CD4-positive, alpha-beta T cell treated with Interleukin-4 for 4 hours (primary cell): ENCODE results near the gene SPAG8.

ENCODE experiments used
- DNase-seq: peaks from one replicate; pipeline ENCODE4 v3.0.0-alpha.2; 2020

The SPAG8 gene

DNA sequence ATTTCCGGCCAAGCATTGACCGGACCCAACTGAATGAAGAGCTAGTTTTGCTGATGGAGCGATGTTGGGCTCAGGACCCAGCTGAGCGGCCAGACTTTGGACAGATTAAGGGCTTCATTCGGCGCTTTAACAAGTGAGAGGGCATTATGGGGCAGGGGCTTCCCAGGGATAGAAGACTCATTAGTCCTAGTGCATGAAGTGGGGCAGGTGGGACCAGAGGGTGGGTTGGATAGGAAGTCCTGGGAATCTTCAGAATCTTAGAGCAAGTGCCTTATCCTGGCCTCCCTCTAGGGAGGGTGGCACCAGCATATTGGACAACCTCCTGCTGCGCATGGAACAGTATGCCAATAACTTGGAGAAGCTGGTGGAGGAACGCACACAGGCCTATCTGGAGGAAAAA, 6.0 kb downstream of the SPAG8 start:
- DNase-seq = no peak

DNA sequence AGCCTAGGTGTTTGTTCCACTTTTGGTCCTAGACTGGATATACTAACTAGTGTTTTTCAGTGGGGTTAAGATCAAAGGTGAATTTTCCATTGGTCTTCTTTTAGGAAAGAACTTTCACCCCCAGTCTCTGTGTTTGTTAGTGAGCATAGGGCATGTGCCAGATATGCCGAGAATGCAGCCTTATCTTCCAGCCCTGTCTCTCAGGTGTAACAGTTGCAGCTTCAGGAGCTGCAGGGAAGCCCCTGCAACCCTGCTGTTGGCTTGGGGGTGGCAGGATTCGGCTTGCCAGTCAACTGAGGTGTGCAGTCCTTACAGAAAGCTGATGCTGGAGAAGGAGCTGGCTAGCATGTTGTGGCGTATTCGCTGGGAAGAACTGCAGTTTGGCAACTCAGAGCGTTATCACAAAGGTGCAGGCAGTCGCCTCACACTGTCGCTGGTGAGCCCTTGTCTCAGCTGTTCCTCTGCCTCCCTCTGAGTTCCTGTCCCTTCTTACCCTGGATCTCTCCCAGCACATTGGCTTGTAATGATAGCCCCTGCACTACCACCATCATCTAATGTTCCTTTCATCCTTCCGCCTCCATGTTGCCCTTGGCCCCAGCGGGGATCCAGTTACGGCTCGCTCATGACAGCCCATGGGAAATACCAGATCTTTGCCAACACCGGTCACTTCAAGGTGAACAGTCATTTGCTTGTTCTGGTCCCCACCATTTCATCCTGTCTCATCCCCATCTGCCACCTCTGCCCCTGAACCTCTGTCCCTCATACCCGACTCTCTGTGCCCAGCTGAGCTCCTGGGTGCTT, 10.5 kb downstream of the SPAG8 start:
- no peak for DNase-seq

DNA sequence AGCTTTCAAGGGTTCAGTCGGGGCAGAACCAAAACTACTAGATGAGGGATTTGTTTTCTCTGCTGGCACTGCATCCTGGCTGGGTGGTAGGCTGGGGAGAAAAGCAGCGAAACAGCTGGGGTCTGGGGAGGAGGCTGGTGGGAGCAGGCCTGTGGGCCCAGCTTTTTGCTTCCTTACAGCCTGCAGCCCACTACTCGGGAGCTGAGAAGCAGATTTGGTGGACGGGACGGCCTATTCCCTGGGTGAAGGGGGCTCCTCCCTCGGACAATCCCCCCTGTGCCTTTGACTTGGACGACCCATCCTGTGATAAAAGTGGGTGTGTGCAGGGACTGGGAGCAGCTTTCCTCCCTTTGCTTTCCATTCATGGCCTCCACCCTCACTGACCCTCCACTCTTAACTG, 11.5 kb downstream of the SPAG8 start:
- no peak for DNase-seq

DNA sequence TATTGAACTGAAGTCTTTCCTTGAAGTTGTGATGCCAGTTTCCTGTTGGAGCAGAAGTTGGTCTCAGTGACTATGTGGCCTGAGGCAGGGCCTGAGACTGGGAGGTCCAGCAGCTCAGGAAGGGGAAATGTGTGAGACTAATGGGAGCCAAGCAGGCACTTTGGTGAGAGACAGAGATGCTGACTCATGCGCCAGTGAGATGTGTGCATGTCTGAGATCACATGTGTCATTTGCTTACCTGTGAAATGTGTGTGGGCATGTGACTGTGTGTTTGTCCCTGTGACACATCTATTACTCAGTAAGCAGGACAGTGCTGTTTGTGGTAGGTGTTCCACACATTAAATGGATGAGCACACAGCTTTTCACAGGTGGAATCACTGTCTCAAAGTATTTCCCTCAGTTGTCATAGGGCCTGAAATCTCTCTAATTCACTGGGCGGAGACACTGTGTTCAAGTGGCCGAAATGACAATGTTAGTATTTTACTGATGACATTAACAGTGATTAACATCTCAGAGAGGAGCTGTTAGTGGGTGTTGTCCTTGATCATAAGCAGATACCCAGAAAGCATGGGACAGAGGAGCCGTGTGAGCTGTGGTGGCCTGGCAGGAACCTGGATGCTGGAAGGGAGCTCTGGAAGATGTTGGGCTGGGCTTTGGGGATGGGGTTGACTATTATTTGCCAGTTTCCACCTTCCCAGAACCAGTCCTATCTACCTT, 13.2 kb downstream of the SPAG8 start:
- peak; percentile 36 for DNase-seq

DNA sequence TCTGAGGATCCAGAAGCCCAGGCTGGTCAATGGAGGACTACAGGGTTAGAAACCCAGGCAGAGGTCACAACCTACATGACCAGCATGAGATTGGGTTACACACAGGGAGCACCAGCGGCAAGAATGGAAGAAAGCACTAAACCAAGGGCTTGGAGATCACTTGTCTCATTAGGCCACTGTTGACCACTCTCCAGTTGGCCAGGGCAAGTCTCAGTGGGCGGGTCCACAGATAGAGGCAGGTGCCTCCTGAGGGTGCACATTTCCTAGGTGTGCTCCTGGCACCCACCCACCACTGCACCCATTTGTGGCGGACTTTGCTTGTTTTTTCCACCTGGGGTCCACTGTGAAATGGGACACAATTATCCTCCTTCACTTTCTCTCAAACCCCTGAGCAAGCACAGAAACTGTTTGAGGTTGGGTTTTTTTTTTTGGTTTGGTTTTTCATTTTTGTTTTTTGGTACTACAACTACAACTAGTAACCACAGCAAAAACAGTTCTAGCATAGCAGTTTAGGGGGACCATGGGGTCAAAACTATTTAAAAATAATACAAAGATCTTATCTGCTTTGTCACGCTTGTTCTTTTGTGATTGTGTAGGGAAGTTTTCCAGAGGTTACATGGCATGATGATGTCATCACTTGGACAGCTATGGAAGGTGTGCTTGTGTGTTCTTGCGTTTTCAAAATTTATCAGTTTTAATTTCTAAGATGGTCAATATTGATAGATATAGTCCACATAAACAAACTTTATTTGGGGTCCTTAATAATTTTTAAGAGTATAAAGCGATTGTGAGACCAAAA, 14.6 kb downstream of the SPAG8 start:
- DNase-seq = no peak

DNA sequence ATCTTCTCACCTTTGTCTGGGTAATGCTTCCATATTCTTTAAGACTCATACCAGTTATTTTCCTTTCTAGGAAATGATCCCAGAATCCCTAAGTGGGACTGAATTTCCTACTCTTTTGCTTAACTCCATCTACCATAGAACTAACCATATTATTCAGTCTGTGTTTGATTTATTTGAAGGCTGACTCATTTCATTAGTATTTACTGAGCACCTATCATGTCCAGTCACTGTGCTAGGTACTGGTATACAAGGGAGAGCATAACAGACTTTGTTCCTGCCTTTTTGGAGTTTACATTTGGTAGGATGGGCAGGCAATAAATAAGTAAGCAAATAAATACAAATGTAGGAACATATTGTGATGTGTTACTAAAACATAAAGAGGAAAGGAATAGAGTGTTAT, 16.4 kb downstream of the SPAG8 start:
- DNase-seq = no peak

DNA sequence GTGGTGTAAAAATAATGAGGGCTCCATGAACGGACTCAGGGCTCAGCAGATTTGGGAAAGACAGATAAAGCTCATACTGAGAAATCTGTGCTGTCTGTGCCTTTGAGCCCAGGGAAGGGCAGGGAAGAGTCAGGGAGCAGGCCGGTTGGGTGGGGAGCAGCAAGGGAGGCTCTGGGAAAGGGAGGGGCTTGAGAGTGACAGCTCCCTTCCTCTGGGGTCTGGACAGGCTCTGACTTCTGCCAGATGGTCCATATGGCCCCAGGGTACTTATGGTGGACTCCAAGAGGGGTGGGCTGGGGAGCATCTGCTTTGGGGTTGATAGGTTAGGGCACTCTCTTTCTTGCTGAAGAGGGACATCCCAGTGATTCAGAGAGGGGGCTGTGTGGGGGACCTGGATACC, 18.6 kb downstream of the SPAG8 start:
- DNase-seq = no peak

DNA sequence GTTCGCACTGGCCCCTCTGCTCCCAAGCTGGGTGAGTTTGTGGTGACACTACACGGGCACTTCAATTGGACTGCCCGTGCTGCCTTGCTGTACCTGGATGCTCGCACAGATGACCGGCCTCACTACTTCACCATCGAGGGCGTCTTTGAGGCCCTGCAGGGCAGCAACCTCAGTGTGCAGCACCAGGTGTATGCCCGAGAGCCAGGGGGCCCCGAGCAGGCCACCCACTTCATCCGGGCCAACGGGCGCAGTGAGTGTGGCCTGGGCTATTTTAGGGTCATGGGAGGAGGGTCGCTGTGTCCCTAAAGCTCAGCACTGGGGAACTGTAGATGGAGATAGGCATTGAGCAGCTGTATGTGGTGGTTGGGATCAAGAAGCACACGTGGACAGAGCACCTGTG, 19.2 kb downstream of the SPAG8 start:
- DNase-seq = no peak

DNA sequence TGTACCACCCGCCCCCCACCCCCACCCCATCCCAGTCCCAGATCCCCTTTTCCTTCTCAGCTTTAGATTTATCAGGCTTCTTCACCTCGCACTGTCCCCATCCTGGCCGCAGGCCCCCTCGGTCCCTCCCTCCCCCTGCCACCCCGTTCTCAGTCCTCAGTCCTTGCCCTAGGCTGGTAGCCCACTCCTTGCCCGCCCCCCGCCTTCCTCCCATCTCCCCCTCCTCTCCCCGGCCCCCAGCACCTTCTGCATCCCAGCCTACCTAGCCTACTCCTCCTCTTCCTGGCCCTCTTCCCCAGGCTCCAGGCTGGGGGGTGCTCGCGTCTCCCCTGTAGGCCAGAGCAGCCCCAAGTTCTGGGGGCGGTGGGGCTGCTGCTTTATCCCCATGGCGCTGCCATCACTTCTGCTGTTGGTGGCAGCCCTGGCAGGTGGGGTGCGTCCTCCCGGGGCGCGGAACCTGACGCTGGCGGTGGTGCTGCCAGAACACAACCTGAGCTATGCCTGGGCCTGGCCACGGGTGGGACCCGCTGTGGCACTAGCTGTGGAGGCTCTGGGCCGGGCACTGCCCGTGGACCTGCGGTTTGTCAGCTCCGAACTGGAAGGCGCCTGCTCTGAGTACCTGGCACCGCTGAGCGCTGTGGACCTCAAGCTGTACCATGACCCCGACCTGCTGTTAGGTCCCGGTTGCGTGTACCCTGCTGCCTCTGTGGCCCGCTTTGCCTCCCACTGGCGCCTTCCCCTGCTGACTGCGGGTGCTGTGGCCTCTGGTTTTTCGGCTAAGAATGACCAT, 19.8 kb downstream of the SPAG8 start:
- no peak for DNase-seq

DNA sequence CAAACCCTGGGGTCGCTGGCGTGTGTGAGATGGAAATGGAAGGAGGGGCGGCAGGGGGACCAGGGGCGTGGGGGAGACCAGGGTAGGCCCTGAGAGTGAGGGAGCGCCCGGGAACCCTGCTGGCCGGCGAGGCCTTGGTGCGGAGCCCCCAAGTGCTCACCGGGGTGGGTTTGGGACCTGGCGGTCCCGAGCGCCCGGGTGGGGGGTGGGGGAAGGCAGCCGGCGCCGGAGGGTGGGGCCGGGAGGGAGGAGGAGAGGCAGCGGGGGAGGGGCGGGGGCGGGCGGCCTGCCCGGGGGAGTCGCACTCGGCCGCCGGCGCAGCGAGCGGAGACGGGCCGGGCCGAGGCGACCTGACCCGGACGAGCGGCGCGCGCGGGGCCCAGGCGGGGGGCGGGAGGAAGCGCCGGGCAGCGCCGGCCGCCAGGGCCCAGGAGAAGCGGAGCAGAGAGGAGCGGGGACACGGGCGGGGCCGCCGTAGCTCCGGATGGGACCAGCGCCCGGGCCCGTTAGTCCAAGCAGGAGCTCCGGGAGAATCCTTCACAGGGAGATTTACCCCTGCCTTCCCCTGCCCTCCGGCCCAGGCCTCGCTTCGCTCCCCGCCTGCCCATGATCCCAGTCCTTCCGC, 20.7 kb downstream of the SPAG8 start, which contains the start of gene NPR2:
Gene NPR2, plus strand, starts transcription at position 295 of the 625 bp plus-strand sequence. CDS start 818 bp downstream, outside the sequence.
- DNase-seq = no peak

DNA sequence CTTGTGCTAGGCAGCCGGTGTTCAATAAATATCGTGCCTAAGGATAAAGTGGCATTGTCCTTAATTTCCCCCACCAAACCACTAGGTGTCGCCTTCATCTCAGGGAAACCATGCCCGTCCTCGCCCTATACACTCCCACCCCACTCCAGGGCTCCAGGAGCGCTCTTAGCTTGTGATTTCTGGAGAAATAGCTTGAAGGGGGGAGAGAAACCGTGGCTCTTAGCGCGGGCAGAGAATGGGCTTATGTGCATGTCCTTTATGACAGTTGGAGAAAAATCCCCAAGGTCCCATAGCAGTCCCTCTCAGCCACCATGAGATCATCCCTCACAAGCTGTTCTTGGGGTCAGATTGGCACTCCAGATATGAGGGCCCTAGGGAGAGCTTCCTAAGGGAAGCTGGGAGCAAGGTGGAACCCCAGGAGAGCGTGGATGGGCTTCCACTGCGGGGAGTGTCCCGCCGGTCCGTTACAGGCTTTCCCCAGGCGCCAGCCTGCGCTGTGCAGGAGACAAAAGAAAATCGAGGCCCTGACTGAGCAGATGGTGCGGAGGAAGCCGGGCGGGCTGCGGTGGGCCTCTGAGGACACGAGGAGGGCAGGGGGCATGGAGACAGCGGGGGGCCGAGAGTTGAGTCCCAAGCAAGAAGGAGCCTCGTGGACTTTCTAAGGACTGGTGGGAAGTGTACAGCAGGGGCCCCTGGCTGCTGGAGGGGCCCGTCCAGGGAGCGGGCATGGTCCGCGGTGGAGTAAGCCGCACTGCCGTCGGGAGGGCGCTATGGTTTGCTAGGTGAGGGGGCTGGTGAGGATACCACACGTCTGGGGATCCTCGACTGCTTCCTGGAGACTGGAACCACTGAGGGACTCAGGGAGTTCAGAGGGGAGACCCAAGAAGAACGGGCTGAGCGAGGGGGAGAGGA, 21.4 kb downstream of the SPAG8 start:
- peak; percentile 71 for DNase-seq

DNA sequence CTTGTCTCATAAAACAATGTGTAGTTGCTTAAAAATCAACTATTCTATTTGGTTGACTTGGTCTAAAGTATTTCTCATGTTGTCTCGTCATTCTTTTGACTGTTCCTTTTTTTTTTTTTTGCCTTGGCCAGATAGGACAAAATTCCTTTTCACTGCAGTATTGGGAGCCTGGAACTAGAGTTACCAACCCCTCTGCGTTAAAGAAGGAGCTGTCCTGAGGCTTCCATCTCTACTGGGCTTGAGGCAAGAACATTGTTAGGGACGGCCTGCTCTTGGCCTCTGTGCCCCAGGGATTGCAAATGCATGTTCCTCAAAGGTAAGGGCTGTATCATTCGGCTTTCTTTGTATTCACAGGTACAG, 22.1 kb downstream of the SPAG8 start:
- no peak for DNase-seq

DNA sequence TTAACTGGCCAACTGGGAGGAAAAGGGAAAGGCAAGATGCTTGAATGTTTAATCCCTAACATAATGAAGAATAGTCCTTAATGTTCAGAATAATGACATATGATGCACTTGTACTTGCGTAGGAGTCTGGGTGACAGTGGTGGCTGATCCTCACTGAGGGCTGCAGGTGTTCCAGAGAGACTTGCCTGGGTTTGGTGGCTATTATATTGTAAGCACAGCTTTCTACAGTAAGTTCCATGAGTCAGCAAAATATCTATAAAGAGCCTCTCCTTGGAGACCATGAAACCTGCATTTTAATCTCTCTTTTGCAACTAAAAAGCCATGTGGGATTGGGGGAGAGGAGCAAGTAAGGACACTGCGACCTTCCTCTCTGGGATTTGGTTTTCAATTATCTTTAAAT, 22.5 kb downstream of the SPAG8 start:
- DNase-seq = no peak

DNA sequence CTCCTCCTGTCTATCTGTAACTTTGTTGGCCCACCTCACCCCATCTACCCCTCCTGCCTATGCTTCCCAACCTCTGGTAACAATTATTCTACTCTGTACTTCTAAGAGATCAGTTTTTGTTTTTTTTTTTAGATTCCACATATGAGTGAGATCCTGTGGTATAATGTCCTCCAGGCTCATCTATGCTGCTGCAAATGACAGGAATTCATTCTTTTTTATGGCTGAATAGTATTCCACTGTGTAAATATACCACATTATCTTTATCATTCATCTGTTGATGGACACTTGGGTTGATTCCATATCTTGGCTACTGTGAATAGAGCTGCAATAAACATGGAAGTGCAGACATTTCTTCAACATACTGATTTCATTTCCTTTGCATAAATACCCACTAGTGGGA, 28.6 kb downstream of the SPAG8 start:
- DNase-seq = no peak

DNA sequence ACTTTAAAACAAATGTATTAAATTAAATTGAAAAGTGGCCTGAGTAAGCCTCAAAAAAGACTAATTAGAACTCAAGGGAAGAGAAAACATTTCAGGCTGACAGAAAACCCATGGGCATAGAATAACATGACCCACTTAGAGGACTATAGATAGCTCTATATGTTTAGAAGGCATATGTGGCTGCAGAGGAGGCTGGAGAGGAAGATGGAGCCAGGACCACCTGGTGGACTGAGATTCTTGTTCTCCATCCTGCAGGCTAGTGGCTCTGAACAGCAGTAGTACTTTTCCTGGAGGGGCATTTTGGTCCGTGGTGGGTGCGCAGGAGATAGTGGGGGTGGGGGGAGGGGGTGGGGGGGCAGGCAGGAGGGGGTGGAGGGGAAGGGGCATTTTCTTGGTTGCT, 31.0 kb downstream of the SPAG8 start:
- no peak for DNase-seq

DNA sequence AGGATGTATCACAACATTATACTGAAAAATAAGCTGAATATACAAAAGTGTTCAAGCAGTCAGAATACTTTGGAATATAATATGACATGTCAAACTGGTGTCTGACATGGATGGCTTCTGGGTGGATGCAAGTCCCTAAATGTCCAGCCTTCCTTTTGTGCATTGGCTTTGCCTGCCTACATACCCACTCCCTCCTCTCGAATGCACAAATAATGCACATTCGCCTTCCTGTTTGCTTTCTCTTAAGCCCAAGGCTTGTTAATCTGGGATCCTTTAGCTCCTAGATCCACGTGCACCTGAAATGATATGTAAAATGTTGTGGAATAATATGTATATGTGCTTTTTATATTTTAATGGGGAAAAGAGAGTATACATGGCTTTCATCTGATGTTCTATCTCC, 33.6 kb downstream of the SPAG8 start:
- DNase-seq = no peak

DNA sequence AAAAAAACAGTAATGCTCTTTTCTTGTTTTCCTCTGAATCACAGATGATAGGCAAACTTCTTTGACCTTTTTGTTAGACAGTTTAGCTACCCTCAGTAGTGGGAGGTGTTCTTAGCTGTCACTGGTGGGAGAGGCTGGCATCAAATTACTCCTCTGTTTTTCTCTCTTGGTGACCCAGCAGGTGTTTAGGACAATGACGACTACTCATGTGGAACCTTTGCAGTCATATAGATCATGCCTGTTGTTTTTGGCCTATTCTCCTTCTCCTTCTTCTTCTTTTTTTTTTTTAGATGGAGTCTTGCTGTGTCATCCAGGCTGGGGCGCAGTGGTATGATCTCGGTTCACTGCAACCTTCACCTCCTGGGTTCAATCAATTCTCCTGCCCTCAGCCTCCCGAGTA, 36.0 kb downstream of the SPAG8 start:
- no peak for DNase-seq

DNA sequence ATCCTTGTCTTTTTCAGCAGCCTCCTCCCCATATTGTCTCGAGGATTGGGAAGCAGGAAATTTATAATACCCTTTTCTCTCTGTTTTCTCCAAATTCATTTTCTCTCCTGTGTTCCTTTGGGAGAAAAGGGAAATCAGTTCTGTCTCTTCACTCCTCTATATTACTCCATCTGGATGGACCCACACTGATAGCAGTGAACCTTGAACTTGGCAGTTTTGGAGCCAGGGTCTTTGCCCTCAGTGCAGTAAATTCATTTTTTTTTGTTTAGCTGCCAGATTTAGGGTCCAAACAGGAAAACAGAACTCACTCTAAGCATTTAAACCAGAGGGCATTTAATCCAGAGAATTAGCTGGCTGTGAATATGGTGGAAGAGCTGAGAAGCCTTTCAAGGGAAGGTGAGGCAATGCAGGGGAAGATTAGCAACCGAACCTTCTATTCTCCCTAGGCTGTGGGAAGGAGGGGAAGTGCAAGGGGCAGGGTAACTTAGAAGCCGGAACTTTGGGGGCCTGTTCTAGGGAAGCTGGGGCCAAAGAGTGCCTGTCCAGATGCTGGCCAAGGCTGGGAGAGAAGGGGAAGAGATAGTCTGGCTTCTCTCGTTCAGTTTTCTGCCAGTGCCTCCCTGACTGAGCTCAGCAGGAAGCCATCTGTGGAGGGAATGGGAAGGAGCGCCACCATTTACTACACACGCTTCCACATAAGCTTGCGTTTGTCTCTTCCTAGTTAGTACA, 37.0 kb downstream of the SPAG8 start:
- no peak for DNase-seq

DNA sequence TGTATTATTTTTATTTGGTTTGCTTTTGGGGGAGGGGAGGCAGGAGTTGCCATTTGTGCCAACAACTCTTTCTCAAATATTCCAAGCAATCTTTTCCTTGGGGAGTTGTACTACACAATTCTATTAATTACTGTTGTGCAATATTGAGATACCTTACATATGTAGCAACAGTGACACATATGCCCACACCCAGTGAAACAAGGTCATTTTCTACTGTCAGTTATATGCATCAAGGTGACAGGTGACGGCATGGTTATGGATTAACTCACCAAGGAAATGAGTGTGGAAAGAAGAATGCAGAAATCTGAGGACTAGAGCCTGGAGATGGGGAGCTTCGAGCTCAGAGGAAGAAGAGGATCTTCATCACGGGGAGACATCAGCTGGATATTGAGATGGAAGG, 40.1 kb downstream of the SPAG8 start:
- DNase-seq = no peak

DNA sequence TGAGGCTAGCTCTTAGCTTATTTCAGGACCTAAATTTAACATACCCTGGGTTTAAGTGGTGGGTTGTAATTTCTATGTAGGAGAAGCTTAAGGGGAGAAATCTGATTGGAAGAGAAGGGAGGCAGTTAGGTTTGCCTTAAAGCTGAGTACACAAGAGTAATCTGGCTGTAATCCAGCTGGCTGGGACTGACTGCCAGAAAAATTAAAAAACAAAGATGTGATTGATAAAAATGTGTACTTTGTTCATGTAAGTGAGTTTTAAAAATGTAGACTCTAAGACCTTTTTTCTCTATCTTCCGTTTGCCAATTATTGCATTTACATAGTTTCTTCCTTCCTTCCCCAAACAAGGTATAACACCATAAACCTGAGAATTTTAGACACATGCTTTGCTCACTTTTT, 40.5 kb downstream of the SPAG8 start:
- no peak for DNase-seq

DNA sequence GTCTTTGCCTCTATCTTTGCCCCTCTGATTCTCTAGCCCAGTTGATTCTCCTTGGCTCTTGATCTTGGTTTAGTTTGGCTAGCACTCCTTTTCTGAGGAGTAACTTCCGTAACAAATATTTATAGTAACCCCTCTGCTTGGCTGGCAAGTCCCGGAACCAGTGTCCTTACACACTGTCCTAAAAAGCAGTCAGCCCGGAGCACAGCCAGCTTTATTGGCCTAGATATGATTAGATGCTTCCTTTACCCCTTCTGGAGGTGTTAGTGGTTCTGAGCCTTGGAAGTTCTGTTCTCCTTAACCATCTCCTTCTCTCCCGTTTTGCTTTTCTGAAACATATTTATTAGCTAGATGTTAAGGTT, 41.0 kb downstream of the SPAG8 start:
- no peak for DNase-seq
